ENCODE measurements around the gene STPG4. TPM values are rescaled to one million over a fixed set of nuclear protein-coding genes. Genes with fewer than 3 reads are reported as not detected.

STPG4 gene
- total RNA-seq, 4 donors from 2014 or later = 0.22 to 1.1 (median 0.42) TPM; not detected in 1

- TF ChIP-seq POLR2A (IDR thresholded peaks at IDR 0.05) (no peak), CTCF (IDR thresholded peaks at IDR 0.05) (no peak)
- Histone ChIP-seq H3K36me3 (peaks cover 15 to 40% of the 10 kb centered on the region in 2 donors), H3K27ac (peak overlapping the region in 1 of 3 donors; percentile 75), H3K9me3 (no peaks in the 10 kb centered on the region), H3K27me3 (no peaks in the 10 kb centered on the region), H3K4me3 (replicated peaks in 1 of 3) (no peak overlapping the region), H3K4me1 (peaks cover 0 to 14% of the 10 kb centered on the region in 2 donors)
- no peak for DNase-seq
- intact Hi-C loops (cut with DNase I) = no loop called here
- WGBS, 2 donors = 86 to 88% methylated on average over 6 to 8 of the region's 8 CpGs
Measured at GRCh38 chr2:47048801-47049480, 106.2 kb downstream of the STPG4 start.

- H3K4me1 ChIP-seq = peaks cover 0 to 32% of the 10 kb centered on the region in 2 donors
- intact Hi-C loops (cut with DNase I) = no loop called here
- H3K9me3 ChIP-seq = no peaks in the 10 kb centered on the region
- DNase-seq = no peak
- TF ChIP-seq POLR2A (IDR thresholded peaks at IDR 0.05) = no peak
- TF ChIP-seq CTCF (IDR thresholded peaks at IDR 0.05) = no peak
- H3K4me3 ChIP-seq (replicated peaks in 1 of 3) = no peak overlapping the region
- H3K27ac ChIP-seq = no peak overlapping the region
- H3K27me3 ChIP-seq = no peaks in the 10 kb centered on the region
- WGBS, 2 donors = 79 to 94% methylated on average over 4 to 5 of the region's 5 CpGs
- H3K36me3 ChIP-seq = peaks cover 9 to 28% of the 10 kb centered on the region in 2 donors
Measured at GRCh38 chr2:47046271-47046670, 108.8 kb downstream of the STPG4 start.

- H3K27me3 ChIP-seq = no peaks in the 10 kb centered on the region
- H3K4me1 ChIP-seq = peaks cover 0 to 30% of the 10 kb centered on the region in 2 donors
- peaks cover 9 to 22% of the 10 kb centered on the region in 2 donors for H3K36me3 ChIP-seq
- intact Hi-C loops (cut with DNase I) = no loop called here
- H3K27ac ChIP-seq = peak overlapping the region; percentile 32 to 71 (median 35)
- H3K9me3 ChIP-seq = no peaks in the 10 kb centered on the region
- WGBS, 2 donors = 44 to 58% methylated on average over 1 to 4 of the region's 4 CpGs
- TF ChIP-seq CTCF (IDR thresholded peaks at IDR 0.05) (no peak), POLR2A (IDR thresholded peaks at IDR 0.05) (no peak)
- H3K4me3 ChIP-seq (replicated peaks in 1 of 3) = no peak overlapping the region
- no peak for DNase-seq
Measured at GRCh38 chr2:47043891-47044239, 111.2 kb downstream of the STPG4 start.

GRCh38 chr2:47043142-47043890 is 111.8 kb downstream of the STPG4 start:
- WGBS, 2 donors = 75 to 78% methylated on average over 6 to 8 of the region's 8 CpGs
- Histone ChIP-seq H3K4me1 (peaks cover 0 to 35% of the 10 kb centered on the region in 2 donors), H3K4me3 (replicated peaks in 1 of 3) (no peak overlapping the region), H3K27ac (peak overlapping the region; percentile 32 to 71 (median 35)), H3K9me3 (no peaks in the 10 kb centered on the region), H3K27me3 (no peaks in the 10 kb centered on the region), H3K36me3 (peaks cover 9 to 22% of the 10 kb centered on the region in 2 donors)
- TF ChIP-seq POLR2A (IDR thresholded peaks at IDR 0.05) (no peak), CTCF (IDR thresholded peaks at IDR 0.05) (no peak)
- DNase-seq = peak; percentile 53 to 61
- intact Hi-C loops (cut with DNase I) = no loop called here

Measured in thyroid gland (tissue), 4 donors.